Mesenchymal stem cell (in vitro differentiated cells and primary cell): Measurements from ENCODE around the gene C9orf43. TPM values are rescaled to one million over a fixed set of nuclear protein-coding genes. Genes with fewer than 3 reads are reported as not detected.

Source experiments
- DNase-seq: peaks from one replicate; pipeline ENCODE4 v3.0.0-alpha.2; 2013
- H2AFZ ChIP-seq: one replicate; pipeline ENCODE4 v1.6.1; 2013; ENCODE audit warnings: low read depth, mild to moderate bottlenecking, control low read depth, inconsistent platforms, low read length, moderate library complexity
- H2AK5ac ChIP-seq: 2 replicates; pipeline ENCODE4 v1.6.1; 2013; ENCODE audit warnings: low read length, moderate library complexity, mild to moderate bottlenecking, inconsistent platforms; ENCODE audit not compliant: severe bottlenecking
- H2BK120ac ChIP-seq: one replicate; pipeline ENCODE4 v1.6.1; 2013; ENCODE audit warnings: low read depth, mild to moderate bottlenecking, inconsistent platforms, low read length, moderate library complexity
- H2BK12ac ChIP-seq, 2 experiments: one replicate each; pipeline ENCODE4 v1.6.1; 2013; ENCODE audit warnings: inconsistent platforms in 2 of 2, low read length in 2 of 2, mild to moderate bottlenecking in 2 of 2, moderate library complexity in 2 of 2, control low read depth in 1 of 2
- H2BK15ac ChIP-seq: one replicate; pipeline ENCODE4 v1.6.1; 2013; ENCODE audit warnings: mild to moderate bottlenecking, low read depth, inconsistent platforms; ENCODE audit not compliant: poor library complexity, severe bottlenecking
- H2BK5ac ChIP-seq: 2 replicates; pipeline ENCODE4 v1.6.1; 2013; ENCODE audit warnings: low read depth, mild to moderate bottlenecking, low read length, control low read depth, inconsistent platforms; ENCODE audit not compliant: poor library complexity, severe bottlenecking
- H3K14ac ChIP-seq, 2 experiments: one replicate each; pipeline ENCODE4 v1.6.1; 2013; ENCODE audit warnings: inconsistent platforms in 2 of 2, low read length in 2 of 2, control low read depth in 1 of 2, mild to moderate bottlenecking in 1 of 2, moderate library complexity in 1 of 2
- H3K18ac ChIP-seq, 2 experiments: one replicate each; pipeline ENCODE4 v1.6.1; 2013; ENCODE audit warnings: inconsistent platforms in 2 of 2, low read length in 2 of 2, control low read depth in 1 of 2, low read depth in 1 of 2, mild to moderate bottlenecking in 1 of 2
- H3K23ac ChIP-seq, 2 experiments: one replicate each; pipeline ENCODE4 v1.6.1; 2013; ENCODE audit warnings: inconsistent platforms in 2 of 2, low read length in 2 of 2, mild to moderate bottlenecking in 2 of 2, moderate library complexity in 2 of 2, control low read depth in 1 of 2
- H3K27ac ChIP-seq: 2 replicates; pipeline ENCODE4 v1.5.1; 2013; ENCODE audit warnings: mild to moderate bottlenecking, moderate library complexity, low read length, control low read depth, inconsistent platforms; ENCODE audit not compliant: poor library complexity, severe bottlenecking
- H3K27me3 ChIP-seq, 2 experiments: 2 replicates each; pipeline versions ENCODE4 v1.6.1 to v1.7.0; 2013; ENCODE audit warnings: low read length in 2 of 2, mild to moderate bottlenecking in 2 of 2, moderate library complexity in 2 of 2, control low read depth in 1 of 2, inconsistent platforms in 1 of 2; ENCODE audit not compliant: control insufficient read depth in 1 of 2, insufficient read depth in 1 of 2
- H3K36me3 ChIP-seq, 2 experiments: 2 replicates each; pipeline versions ENCODE4 v1.6.1 to v1.7.0; 2013; ENCODE audit warnings: low read length in 2 of 2, control low read depth in 1 of 2, inconsistent platforms in 1 of 2, low read depth in 1 of 2, mild to moderate bottlenecking in 1 of 2; ENCODE audit not compliant: insufficient read depth in 2 of 2, control insufficient read depth in 1 of 2
- H3K4ac ChIP-seq, 2 experiments: one replicate each; pipeline ENCODE4 v1.6.1; 2013; ENCODE audit warnings: inconsistent platforms in 2 of 2, low read length in 2 of 2, mild to moderate bottlenecking in 2 of 2, moderate library complexity in 2 of 2, control low read depth in 1 of 2, low read depth in 1 of 2
- H3K4me1 ChIP-seq: 2 replicates; pipeline ENCODE4 v1.6.1; 2013; ENCODE audit warnings: low read depth, low read length, control low read depth; ENCODE audit not compliant: control insufficient read depth, insufficient read depth
- H3K4me2 ChIP-seq: 2 replicates; pipeline ENCODE4 v1.6.1; 2013; ENCODE audit warnings: low read length, mild to moderate bottlenecking, inconsistent platforms; ENCODE audit not compliant: poor library complexity, severe bottlenecking
- H3K4me3 ChIP-seq, 2 experiments: 2 replicates each; pipeline versions ENCODE4 v1.5.1 to v1.7.0; 2013; ENCODE audit warnings: low read length in 2 of 2, mild to moderate bottlenecking in 2 of 2, control low read depth in 1 of 2, low read depth in 1 of 2; ENCODE audit not compliant: insufficient read depth in 1 of 2
- H3K79me1 ChIP-seq: replicated peaks from 2 replicates; pipeline ENCODE4 v1.6.1; 2013; ENCODE audit warnings: mild to moderate bottlenecking, control low read depth, low read length, inconsistent platforms; ENCODE audit not compliant: poor library complexity, severe bottlenecking
- H3K9ac ChIP-seq: 2 replicates; pipeline ENCODE4 v1.7.0; 2013; ENCODE audit warnings: mild to moderate bottlenecking, low read length, moderate library complexity
- H3K9me3 ChIP-seq: 2 replicates; pipeline ENCODE4 v1.7.0; 2013; ENCODE audit warnings: mild to moderate bottlenecking, low read length; ENCODE audit not compliant: control insufficient read depth
- H4K8ac ChIP-seq: one replicate; pipeline ENCODE4 v1.6.1; 2013; ENCODE audit warnings: inconsistent platforms, mild to moderate bottlenecking, low read length, moderate library complexity
- H4K91ac ChIP-seq: one replicate; pipeline ENCODE4 v1.6.1; 2013; ENCODE audit warnings: mild to moderate bottlenecking, low read length, inconsistent platforms
- WGBS: methylation state at CpG from one replicate; pipeline ENCODE4 v1.1.7; 2013; ENCODE audit warnings: mixed read lengths; 5-methylcytosine and 5-hydroxymethylcytosine counted together
- polyA plus RNA-seq, 2 experiments: library from polyadenylated mRNA; stranded (reverse); fragments of 200-250 nt; gene quantifications; one replicate each; pipeline ENCODE4 v1.2.3, GENCODE V29; 2013

C9orf43 gene, protein sequence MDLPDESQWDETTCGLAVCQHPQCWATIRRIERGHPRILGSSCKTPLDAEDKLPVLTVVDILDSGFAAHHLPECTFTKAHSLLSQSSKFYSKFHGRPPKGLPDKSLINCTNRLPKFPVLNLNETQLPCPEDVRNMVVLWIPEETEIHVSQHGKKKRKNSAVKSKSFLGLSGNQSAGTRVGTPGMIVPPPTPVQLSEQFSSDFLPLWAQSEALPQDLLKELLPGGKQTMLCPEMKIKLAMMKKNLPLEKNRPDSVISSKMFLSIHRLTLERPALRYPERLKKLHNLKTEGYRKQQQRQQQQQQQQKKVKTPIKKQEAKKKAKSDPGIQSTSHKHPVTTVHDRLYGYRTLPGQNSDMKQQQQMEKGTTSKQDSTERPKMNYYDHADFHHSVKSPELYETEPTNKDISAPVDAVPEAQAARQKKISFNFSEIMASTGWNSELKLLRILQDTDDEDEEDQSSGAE
- polyA plus RNA-seq (2013, experiment 1 of 2), result 1.0 TPM
- polyA plus RNA-seq (2013, experiment 2 of 2), result 1.2 TPM

DNA sequence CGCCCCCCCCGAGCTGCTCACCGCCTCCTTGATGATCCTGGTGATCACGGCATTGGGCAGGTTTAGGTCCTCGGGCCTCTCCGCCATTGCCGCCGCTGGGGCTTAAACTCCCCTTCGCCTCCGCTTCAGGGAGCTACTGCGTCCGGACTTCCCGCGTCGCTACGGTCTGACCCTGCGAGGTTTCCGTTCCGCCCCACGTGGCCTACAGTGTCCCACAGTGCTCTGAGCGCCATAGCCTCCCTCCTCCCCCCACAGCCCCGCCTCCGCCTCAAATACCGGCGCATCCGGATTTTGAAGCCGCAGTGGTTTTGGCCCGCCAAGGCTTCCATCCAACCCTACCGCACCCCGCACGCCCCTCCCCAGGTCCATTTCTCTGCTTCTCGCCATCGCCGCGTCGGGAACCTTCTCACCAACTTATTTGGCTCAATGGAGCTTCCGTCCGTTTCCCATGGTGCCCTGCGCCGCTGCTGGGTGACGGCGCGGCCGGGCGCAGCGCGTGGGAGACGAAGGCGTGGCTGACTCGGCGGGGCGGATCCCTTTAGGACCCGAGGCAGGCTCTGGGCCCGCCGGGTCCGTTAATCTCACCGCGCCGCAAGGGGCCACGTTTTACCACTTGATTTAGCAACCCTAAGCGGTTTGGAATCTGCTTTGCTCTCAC is at the start of gene C9orf43, which contains the start of gene POLE3:
Gene C9orf43, plus strand, starts transcription at position 541 of the 658 bp plus-strand sequence. CDS start 2,747 bp downstream, outside the sequence.
Gene POLE3, minus strand, starts transcription at position 469 of the 658 bp plus-strand sequence. Its CDS starts 382 bp downstream, at position 87.
- Histone ChIP-seq H2BK15ac (peak within 1 kb of the TSS; percentile 92), H3K4me1 (peaks cover 7% of the 10 kb centered on the region), H4K8ac (peak within 1 kb of the TSS; percentile 100), H2AFZ (peak within 1 kb of the TSS; percentile 49), H3K4me2 (peak within 1 kb of the TSS; percentile 87), H3K79me1 (peaks cover 12% of the 10 kb centered on the region), H3K36me3 (peaks cover 11 to 20% of the 10 kb centered on the region in 2 experiments), H2AK5ac (no peak within 1 kb of the TSS), H3K4me3 (peak within 1 kb of the TSS; percentile 69 to 98), H2BK5ac (peak within 1 kb of the TSS; percentile 97), H4K91ac (peak within 1 kb of the TSS; percentile 100), H2BK12ac (peak within 1 kb of the TSS in 1 of 2 experiments; percentile 3), H3K27me3 (no peaks in the 10 kb centered on the region), H2BK120ac (peak within 1 kb of the TSS; percentile 100), H3K27ac (peak within 1 kb of the TSS; percentile 100), H3K14ac (no peak within 1 kb of the TSS), H3K23ac (peak within 1 kb of the TSS in 1 of 2 experiments; percentile 65), H3K18ac (peak within 1 kb of the TSS; percentile 98 to 99), H3K9me3 (no peaks in the 10 kb centered on the region), H3K9ac (peak within 1 kb of the TSS; percentile 99), H3K4ac (peak within 1 kb of the TSS; percentile 83 to 95)
- peak; percentile 98 for DNase-seq
- WGBS, result under 1% methylated on average over 53 of the region's 61 CpGs

GRCh38 chr9:113361304-113362018 is 49.1 kb upstream of the C9orf43 start:
- no peak overlapping the region for H2AFZ ChIP-seq
- H2BK120ac ChIP-seq, result no peak overlapping the region
- no peak overlapping the region for H3K14ac ChIP-seq
- H2BK12ac ChIP-seq, result no peak overlapping the region
- H3K79me1 ChIP-seq, result no peaks in the 10 kb centered on the region
- peak overlapping the region in 1 of 2 experiments; percentile 26 for H3K4me3 ChIP-seq
- H3K36me3 ChIP-seq, result no peaks in the 10 kb centered on the region
- H3K4me1 ChIP-seq, result peaks cover 8% of the 10 kb centered on the region
- H3K9me3 ChIP-seq, result no peaks in the 10 kb centered on the region
- H2BK5ac ChIP-seq, result no peak overlapping the region
- peaks cover 6 to 10% of the 10 kb centered on the region in 2 experiments for H3K27me3 ChIP-seq
- no peak overlapping the region for H3K27ac ChIP-seq
- no peak overlapping the region for H3K4me2 ChIP-seq
- H3K23ac ChIP-seq, result no peak overlapping the region
- WGBS, result 69% methylated on average over 5 of the region's 7 CpGs
- no peak overlapping the region for H3K18ac ChIP-seq
- no peak overlapping the region for H3K9ac ChIP-seq
- no peak overlapping the region for H3K4ac ChIP-seq
- H4K91ac ChIP-seq, result no peak overlapping the region
- no peak overlapping the region for H4K8ac ChIP-seq
- no peak overlapping the region for H2BK15ac ChIP-seq
- H2AK5ac ChIP-seq, result no peak overlapping the region
- no peak for DNase-seq

GRCh38 chr9:113363336-113363735 is 47.2 kb upstream of the C9orf43 start:
- no peak overlapping the region for H3K23ac ChIP-seq
- no peak overlapping the region for H2BK120ac ChIP-seq
- no peak overlapping the region for H4K91ac ChIP-seq
- no peaks in the 10 kb centered on the region for H3K9me3 ChIP-seq
- H3K36me3 ChIP-seq, result no peaks in the 10 kb centered on the region
- H3K4me3 ChIP-seq, result no peak overlapping the region
- peaks cover 8% of the 10 kb centered on the region for H3K4me1 ChIP-seq
- H3K79me1 ChIP-seq, result no peaks in the 10 kb centered on the region
- H2AK5ac ChIP-seq, result no peak overlapping the region
- H2BK12ac ChIP-seq, result no peak overlapping the region
- no peak overlapping the region for H4K8ac ChIP-seq
- H3K9ac ChIP-seq, result no peak overlapping the region
- H2AFZ ChIP-seq, result no peak overlapping the region
- no peak overlapping the region for H2BK5ac ChIP-seq
- DNase-seq, result no peak
- no peak overlapping the region for H3K27ac ChIP-seq
- H3K14ac ChIP-seq, result no peak overlapping the region
- peaks cover 0 to 4% of the 10 kb centered on the region in 2 experiments for H3K27me3 ChIP-seq
- 85% methylated on average over 3 of the region's 3 CpGs for WGBS
- H2BK15ac ChIP-seq, result no peak overlapping the region
- no peak overlapping the region for H3K4me2 ChIP-seq
- no peak overlapping the region for H3K18ac ChIP-seq
- H3K4ac ChIP-seq, result no peak overlapping the region
